Measurements from ENCODE around the gene RPS3A.
"Not testable (repeated sequence)": the region's sequence is repeated elsewhere in the genome, so short reads cannot be mapped to it uniquely, and the experiment has no call there.

GRCh38 chr4:151077978-151078377, 21.4 kb upstream of the RPS3A start:
- TF ChIP-seq POLR2A, CTCF (IDR thresholded peaks at IDR 0.05): not testable (repeated sequence)
